ENCODE results near the gene TIMM13.
"Not testable (repeated sequence)": the region's sequence is repeated elsewhere in the genome, so short reads cannot be mapped to it uniquely, and the experiment has no call there.

DNA sequence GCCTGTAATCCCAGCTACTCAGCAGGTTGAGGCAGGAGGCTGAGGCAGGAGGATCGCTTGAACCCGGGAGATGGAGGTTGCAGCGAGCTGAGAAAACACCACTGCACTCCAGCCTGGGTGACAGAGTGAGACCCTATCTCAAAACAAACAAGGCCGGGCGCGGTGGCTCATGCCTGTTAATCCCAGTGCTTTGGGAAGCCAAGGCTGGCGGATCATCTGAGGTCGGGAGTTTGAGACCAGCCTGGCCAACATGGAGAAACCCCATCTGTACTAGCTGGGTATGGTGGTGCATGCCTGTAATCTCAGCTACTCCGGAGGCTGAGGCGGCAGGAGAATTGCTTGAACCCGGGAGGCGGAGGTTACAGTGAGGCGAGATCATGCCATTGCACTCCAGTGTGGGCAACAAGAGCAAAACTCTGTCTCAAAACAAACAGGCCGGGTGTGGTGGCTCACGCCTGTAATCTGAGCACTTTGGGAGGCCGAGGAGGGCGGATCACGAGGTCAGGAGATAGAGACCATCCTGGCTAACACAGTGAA is 32.0 kb downstream of the TIMM13 start:
- not testable (repeated sequence) for TF ChIP-seq EZH2 (IDR thresholded peaks at IDR 0.05); POLR2AphosphoS5 (IDR thresholded peaks at IDR 0.05; ENCODE audit: borderline replicate concordance, low read depth, low read length)
